GM13977 (cell line): ENCODE data around the gene LRRC37A2.
"Not testable (repeated sequence)": the region's sequence is repeated elsewhere in the genome, so short reads cannot be mapped to it uniquely, and the experiment has no call there.

Experiments used
- DNase-seq: peaks from one replicate; pipeline ENCODE4 v3.0.0; 2012; ENCODE audit warnings: low spot score
- in situ Hi-C: fragments of 300-500 bp; cut with MboI; formaldehyde crosslinking; loops from one replicate; pipeline ENCODE4 v1.12.0; 2022; ENCODE audit warnings: low sequenced_read_pairs, low pct_unique_long_range_greater_than_20kb, mixed read lengths, inconsistent platforms; ENCODE audit not compliant: unreplicated experiment

The LRRC37A2 gene

GRCh38 chr17:46585444-46585843, 73.2 kb downstream of the LRRC37A2 start:
- DNase-seq, in situ Hi-C loops: not testable (repeated sequence)

GRCh38 chr17:46590157-46591146, 78.2 kb downstream of the LRRC37A2 start, which contains the start of gene NSF:
Gene NSF (plus strand): TSS chr17:46590669. CDS start chr17:46590776, 107 bp downstream.
- DNase-seq, in situ Hi-C loops: not testable (repeated sequence)

- in situ Hi-C loops, DNase-seq: not testable (repeated sequence)
Observed at GRCh38 chr17:46591332-46591731, 79.1 kb downstream of the LRRC37A2 start.

GRCh38 chr17:46598344-46598931, 86.2 kb downstream of the LRRC37A2 start:
- in situ Hi-C loops, DNase-seq: not testable (repeated sequence)

GRCh38 chr17:46600767-46601166, 88.5 kb downstream of the LRRC37A2 start:
- DNase-seq, in situ Hi-C loops: not testable (repeated sequence)

GRCh38 chr17:46603125-46603524, 90.9 kb downstream of the LRRC37A2 start:
- in situ Hi-C loops, DNase-seq: not testable (repeated sequence)
